GM10266 (cell line): Measurements from ENCODE around the gene UBR3.

Experiments
- DNase-seq: peaks from one replicate; pipeline ENCODE4 v3.0.0; 2012; ENCODE audit errors: extremely low spot score
- TF ChIP-seq, protein P1 (sequence below): IDR thresholded peaks from 2 replicates; pipeline ENCODE4 v1.5.1; 2012; ENCODE audit warnings: mild to moderate bottlenecking, low read depth; ENCODE audit not compliant: control insufficient read depth, insufficient read depth; ENCODE audit errors: missing control alignments

The UBR3 gene

DNA sequence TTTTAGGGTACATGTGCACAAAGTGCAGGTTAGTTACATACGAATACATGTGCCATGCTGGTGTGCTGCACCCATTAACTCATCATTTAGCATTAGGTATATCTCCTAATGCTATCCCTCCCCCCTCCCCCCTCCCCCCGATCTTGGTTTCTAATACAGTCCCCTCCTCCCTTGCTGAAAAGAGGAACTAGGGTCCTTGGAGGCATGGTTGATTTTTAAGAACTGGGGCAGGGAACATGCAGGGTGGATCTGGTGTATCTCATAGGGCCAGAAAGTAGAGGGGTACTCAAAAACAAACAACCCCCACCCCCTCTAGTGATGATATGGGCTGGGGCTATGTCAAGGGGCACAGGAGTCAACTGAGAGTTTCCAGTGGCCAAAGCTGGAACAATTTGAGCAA lies 153.4 kb downstream of the UBR3 start:
- DNase-seq: no peak
- TF ChIP-seq, protein P1, sequence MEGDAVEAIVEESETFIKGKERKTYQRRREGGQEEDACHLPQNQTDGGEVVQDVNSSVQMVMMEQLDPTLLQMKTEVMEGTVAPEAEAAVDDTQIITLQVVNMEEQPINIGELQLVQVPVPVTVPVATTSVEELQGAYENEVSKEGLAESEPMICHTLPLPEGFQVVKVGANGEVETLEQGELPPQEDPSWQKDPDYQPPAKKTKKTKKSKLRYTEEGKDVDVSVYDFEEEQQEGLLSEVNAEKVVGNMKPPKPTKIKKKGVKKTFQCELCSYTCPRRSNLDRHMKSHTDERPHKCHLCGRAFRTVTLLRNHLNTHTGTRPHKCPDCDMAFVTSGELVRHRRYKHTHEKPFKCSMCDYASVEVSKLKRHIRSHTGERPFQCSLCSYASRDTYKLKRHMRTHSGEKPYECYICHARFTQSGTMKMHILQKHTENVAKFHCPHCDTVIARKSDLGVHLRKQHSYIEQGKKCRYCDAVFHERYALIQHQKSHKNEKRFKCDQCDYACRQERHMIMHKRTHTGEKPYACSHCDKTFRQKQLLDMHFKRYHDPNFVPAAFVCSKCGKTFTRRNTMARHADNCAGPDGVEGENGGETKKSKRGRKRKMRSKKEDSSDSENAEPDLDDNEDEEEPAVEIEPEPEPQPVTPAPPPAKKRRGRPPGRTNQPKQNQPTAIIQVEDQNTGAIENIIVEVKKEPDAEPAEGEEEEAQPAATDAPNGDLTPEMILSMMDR: no peak

DNA sequence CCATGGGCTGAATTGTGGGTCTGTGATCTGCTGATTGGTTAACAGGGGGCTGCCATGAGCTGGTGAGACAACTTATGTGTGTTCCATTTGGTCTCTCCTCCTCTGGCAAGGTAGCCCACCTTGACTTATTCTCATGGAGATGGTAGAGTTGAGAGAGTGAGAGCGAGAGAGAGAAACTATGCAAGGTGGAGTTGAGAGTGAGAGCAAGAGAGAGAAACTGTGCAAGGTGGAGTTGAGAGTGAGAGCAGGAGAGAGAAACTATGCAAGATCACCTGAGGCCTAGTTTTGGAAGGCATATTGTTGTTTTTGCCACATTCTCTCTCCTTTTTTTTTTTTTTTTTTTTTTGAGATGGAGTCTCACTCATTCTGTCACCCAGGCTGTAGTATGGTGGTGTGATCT lies 155.7 kb downstream of the UBR3 start:
- TF ChIP-seq, protein P1: no peak
- DNase-seq: no peak

DNA sequence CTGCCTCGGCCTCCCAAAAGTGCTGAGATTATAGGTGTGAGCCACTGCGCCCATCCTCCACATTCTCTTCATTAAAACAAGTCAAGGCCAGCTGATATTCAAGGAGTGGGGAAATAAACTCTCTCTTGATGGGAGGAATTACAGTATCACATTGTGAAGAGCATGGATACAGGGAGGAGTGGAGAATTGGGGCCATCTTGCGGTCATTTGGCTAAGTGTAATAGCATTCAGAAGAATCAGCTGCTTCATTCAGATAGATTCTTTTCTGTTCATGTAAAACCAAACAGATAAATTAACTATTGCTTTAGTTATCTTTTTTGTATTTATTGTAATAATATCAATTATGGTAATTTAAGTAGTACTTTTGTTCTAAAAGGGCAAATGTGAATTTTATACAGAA lies 156.3 kb downstream of the UBR3 start:
- DNase-seq: no peak
- TF ChIP-seq, protein P1: no peak

DNA sequence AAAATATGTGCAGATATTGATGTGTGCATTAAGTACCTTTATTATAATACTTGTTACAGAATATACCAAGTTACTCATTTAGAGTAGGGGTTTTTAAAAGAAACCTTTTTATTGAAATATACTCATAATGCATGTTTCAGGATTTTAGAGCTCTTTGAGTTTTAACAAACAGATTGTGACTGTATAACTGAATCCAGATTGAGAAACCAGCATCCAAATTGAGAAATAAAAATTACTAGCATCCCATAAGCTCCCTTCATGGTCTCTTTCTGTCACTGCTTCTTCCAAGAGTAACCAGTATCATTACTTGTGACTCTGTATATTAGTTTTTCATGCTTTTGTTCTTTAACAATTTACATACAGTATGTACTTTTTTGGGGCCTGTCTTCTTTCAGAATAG lies 156.9 kb downstream of the UBR3 start:
- DNase-seq: no peak
- TF ChIP-seq, protein P1: no peak

DNA sequence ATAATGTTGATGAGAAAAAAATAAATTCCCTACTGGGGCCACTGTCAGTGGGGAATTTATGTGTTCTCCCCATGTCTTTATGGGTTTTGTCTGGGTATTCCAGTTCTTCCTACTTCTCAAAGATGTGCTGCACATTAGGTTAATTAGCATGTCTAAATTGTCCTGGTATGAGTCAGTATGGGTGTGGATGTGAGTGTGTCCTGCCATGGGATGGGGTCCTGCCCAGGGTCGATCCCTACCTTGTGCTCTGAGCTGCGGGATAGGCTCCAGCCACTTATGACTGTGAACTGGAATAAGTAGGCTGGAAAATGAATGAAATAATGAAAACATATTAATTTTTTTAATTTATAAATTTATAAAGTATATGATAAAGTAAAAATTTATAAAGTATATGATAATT lies 167.5 kb downstream of the UBR3 start:
- no peak for DNase-seq

DNA sequence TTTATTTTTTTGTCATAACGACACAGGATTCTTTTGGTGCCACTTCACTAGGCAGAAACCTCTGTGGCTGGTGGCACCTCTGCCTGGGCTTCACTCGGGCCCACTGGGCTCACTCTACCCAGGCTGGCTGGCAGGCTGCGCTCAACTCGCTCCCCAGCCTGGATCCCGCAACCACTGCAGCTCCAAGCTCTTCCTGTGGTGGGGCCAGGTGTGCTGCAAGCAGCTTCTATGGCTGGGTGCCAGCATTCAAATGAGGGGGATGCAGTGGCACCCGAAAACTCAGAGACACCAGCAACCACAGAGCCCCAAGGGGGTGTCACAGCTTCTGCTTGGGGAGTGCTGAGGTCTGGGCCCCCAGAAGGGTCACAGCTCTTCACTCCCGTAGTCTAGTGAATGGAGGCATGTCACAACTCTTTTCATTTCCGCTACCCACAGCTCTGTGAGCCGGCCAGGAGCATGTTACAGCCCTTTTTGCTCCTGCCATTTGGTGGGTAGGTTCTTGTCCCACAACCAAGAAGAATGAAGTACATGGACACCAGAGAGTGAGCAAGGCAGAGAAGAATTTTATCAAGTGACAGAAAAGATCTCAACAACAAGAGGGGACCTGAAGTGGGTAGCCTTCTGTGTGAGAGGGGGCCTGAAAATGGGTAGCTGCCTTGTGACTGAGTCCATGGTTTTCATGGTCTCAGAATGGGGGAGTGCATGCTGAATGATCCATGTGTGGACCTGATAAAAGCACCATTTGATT lies 170.1 kb downstream of the UBR3 start:
- TF ChIP-seq, protein P1: no peak
- DNase-seq: no peak

More for the DNA sequence above, 167.5 kb downstream of the UBR3 start:
- TF ChIP-seq, protein P1: no peak

DNA sequence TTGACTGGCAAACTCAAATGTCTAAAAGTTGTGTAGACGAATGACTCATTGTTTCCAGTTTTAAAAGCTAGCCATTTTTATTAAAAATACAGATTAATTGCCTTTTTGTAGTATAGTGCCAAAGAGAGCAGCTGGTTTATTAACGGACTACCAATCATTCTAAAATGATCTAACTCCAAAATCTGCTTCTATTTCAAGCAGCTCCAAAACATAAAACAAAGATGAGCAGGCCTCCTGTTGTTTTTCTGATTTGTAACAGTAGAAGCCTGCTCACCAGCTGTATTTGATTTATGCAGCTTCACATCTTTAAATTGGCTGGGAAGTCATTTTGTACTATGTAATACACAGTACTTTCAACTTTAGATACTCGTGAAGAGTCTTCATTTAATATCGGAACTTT lies 171.8 kb downstream of the UBR3 start:
- DNase-seq: no peak
- TF ChIP-seq, protein P1: no peak
